ENCODE measurements around the gene IFIT3. TPM values are rescaled to one million over a fixed set of nuclear protein-coding genes. Genes with fewer than 3 reads are reported as not detected.

IFIT3 gene
- total and polyA plus RNA-seq, 2 of the 8 experiments (the other 6 are each of a cell fraction or from before 2014, with no cell fraction given): 0.12 to 0.84 TPM

DNA sequence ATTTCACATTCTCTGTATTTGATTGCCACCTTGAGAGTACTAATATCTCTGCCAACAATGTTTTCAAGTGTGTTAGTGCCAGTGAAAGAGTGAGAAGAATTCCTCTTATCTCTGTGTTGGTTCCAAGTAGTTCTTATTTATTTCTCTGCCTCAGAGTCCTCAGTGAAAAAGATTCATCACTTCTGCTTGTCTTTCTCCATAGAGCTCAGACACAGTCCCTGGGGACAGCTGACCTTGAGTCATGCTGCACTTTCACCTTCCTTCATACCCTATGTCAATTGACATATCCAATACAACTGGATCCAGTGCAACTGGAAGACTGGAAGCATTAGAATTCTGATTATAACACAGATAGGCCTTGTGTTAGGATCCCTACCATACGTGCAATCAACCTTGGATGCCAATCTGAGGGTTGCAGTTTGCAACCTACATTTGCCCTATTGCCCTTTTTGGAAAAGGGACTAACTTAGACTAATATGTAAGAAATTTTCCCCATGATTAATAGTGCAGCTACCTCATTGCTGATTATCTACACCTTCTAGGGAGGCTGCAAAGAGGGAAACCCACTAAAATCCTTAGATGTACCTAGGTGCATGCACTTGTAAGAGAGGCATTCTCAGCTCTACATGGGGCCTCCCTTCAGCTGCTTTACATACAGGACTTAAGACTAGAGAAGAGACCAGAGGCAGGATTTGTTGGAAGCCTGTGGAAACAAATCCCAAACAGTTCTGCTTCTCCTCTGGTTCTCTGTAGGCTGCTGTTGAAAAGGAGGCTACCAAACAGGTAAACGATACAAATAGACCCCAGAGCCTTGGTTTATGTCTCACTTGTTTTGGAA lies 17.5 kb upstream of the IFIT3 start:
- no peak overlapping the region for H3K14ac ChIP-seq (ENCODE audit: insufficient read length)
- H2BK120ac ChIP-seq (replicated peaks; ENCODE audit: low read depth, low read length): no peak overlapping the region
- WGBS, 2 experiments (ENCODE audit: extremely low coverage in 1 of 2, insufficient coverage in 1 of 2, insufficient read length in 1 of 2, insufficient replicate concordance in 2 of 2, low coverage in 1 of 2, low lambda C conversion rate in 2 of 2, missing lambda C conversion rate in 1 of 2): 93% methylated on average over 2 of the region's 2 CpGs; no CpG with 5 or more reads in 1 of the 2 experiments
- no peak for TF ChIP-seq YY1 (IDR thresholded peaks at IDR 0.05; ENCODE audit: low read depth, low read length)
- no peak for TF ChIP-seq CREB1 (IDR thresholded peaks at IDR 0.05)
- TF ChIP-seq BCL11A (IDR thresholded peaks at IDR 0.05; ENCODE audit: low read depth in 2 of 2, low read length in 2 of 2): no peak
- TF ChIP-seq SUZ12 (IDR thresholded peaks at IDR 0.05; ENCODE audit: low read length): no peak
- no peak for TF ChIP-seq CEBPB (IDR thresholded peaks at IDR 0.05; ENCODE audit: low read depth, low read length)
- TF ChIP-seq ZNF274 (IDR thresholded peaks at IDR 0.05; ENCODE audit: borderline replicate concordance, extremely low read depth, low read length): no peak
- TF ChIP-seq RFX5 (IDR thresholded peaks at IDR 0.05; ENCODE audit: borderline replicate concordance, low read depth, low read length): no peak
- no peak for TF ChIP-seq RXRA (IDR thresholded peaks at IDR 0.05; ENCODE audit: insufficient read depth, low read depth, low read length)
- H2BK15ac ChIP-seq (ENCODE audit: low read length): no peak overlapping the region
- H3K79me2 ChIP-seq (ENCODE audit: control insufficient read depth in 1 of 2, insufficient read depth in 2 of 2, low read length in 2 of 2): no peaks in the 10 kb centered on the region
- no peak overlapping the region for H3K27ac ChIP-seq (ENCODE audit: low read depth, low read length)
- H4K91ac ChIP-seq (replicated peaks; ENCODE audit: insufficient read length, low read length): no peak overlapping the region
- H3K36me3 ChIP-seq (ENCODE audit: control insufficient read depth in 2 of 4, insufficient read depth in 4 of 4, low read length in 3 of 4): no peaks in the 10 kb centered on the region
- no peak overlapping the region for H3K56ac ChIP-seq (replicated peaks; ENCODE audit: insufficient read length, low read depth, low read length)
- no peak overlapping the region for H2AK5ac ChIP-seq (ENCODE audit: low read depth, low read length)
- H3K23me2 ChIP-seq (ENCODE audit: low read depth, low read length): no peaks in the 10 kb centered on the region
- DNase-seq (ENCODE audit: low read depth in 1 of 2, low spot score in 2 of 2) (no peak), FAIRE-seq (no peak)
- POLR2A ChIA-PET (ENCODE audit: partially characterized antibody): no interaction called here
- H3K27me3 ChIP-seq (replicated peaks in 1 of 4; ENCODE audit: control insufficient read depth in 3 of 4, extremely low read depth in 1 of 4, insufficient read depth in 3 of 4, low read length in 3 of 4): no peaks in the 10 kb centered on the region
- no peak overlapping the region for H3K18ac ChIP-seq (ENCODE audit: extremely low read depth, low read length)
- H3K23ac ChIP-seq (ENCODE audit: insufficient read length): no peak overlapping the region
- no peak overlapping the region for H2BK20ac ChIP-seq (ENCODE audit: low read length)
- no peak overlapping the region for H2BK5ac ChIP-seq (ENCODE audit: low read depth, low read length)
- no peaks in the 10 kb centered on the region for H4K20me1 ChIP-seq (replicated peaks in 1 of 2; ENCODE audit: control insufficient read depth in 1 of 2, insufficient read depth in 2 of 2, low read length in 2 of 2)
- H3K9me3 ChIP-seq (ENCODE audit: insufficient read depth in 2 of 2, low read depth in 1 of 2, low read length in 1 of 2): no peaks in the 10 kb centered on the region
- H3K9ac ChIP-seq (replicated peaks in 1 of 4; ENCODE audit: extremely low read depth in 1 of 4, low read depth in 3 of 4, low read length in 3 of 4): no peak overlapping the region
- no peak overlapping the region for H2BK12ac ChIP-seq (ENCODE audit: low read depth, low read length)
- H3K4me1 ChIP-seq (replicated peaks in 1 of 4; ENCODE audit: control insufficient read depth in 3 of 4, insufficient read depth in 4 of 4, low read length in 3 of 4): no peaks in the 10 kb centered on the region; a peak in 1 of 7 replicates
- no peak overlapping the region for H4K8ac ChIP-seq (ENCODE audit: extremely low read depth, insufficient read depth, low read length)
- no peak overlapping the region for H4K5ac ChIP-seq (ENCODE audit: insufficient read length, low read depth, low read length)
- H3K4me2 ChIP-seq (ENCODE audit: insufficient read depth in 1 of 2, low read depth in 2 of 2, low read length in 2 of 2): no peak overlapping the region
- H2AFZ ChIP-seq (ENCODE audit: low read length): no peak overlapping the region
- no peaks in the 10 kb centered on the region for H3K79me1 ChIP-seq (ENCODE audit: low read depth, low read length)
- H3K4ac ChIP-seq (replicated peaks; ENCODE audit: insufficient read length, low read depth, low read length): no peak overlapping the region
- no peak overlapping the region for H3K4me3 ChIP-seq (ENCODE audit: extremely low read depth in 1 of 4, insufficient read depth in 2 of 4, low read depth in 3 of 4, low read length in 4 of 4)
- CTCF ChIA-PET (ENCODE audit: partially characterized antibody): interaction anchor here (2.6 kb wide), 1 partner anchor 59 kb away, joined by 12 read pairs; no protein-coding TSS in a partner anchor
